HepG2 (cell line): ENCODE results near the gene DDX49. TPM values are rescaled to one million over a fixed set of nuclear protein-coding genes. Genes with fewer than 3 reads are reported as not detected.
A peak's percentile ranks its signal among the peaks of the same experiment; 100 is the strongest.

Experiments
- ATAC-seq: fragments of 200-7000 bp; cut with Tn5 transposase; 3 replicates; pipeline ENCODE4 v1.9.1; 2020; ENCODE audit warnings: mild to moderate bottlenecking, moderate library complexity
- BruUV-seq: library from RNA; stranded (reverse); fragments of 400-500 nt; replicated peaks from 2 replicates; lab custom pipeline; 2021; lab: Mats Ljungman, UMichigan
- CTCF ChIA-PET: fragments of 300-600 bp; formaldehyde crosslinking; extraction: SDS; loops from one replicate; lab custom pipeline; 2021; ENCODE audit warnings: low total read pairs, inconsistent platforms, low intra/inter-chr PET ratio; lab: Yijun Ruan, JAX
- POLR2A ChIA-PET: fragments of 350-600 bp; sonication (Branson Sonifier 250); formaldehyde crosslinking; loops from one replicate; lab custom pipeline; 2020; ENCODE audit warnings: antibody characterized with exemption, inconsistent platforms; lab: Yijun Ruan, JAX
- DNase-seq: peaks from one replicate; pipeline ENCODE4 v3.0.0-alpha.2; 2015; ENCODE audit warnings: low spot score
- FAIRE-seq: peaks from 3 replicates; lab custom pipeline; 2011; peaks lifted over from hg19 to GRCh38; lab: Jason Lieb, UNC
- H2AFZ ChIP-seq: one replicate; pipeline ENCODE4 v1.6.1; 2011; ENCODE audit warnings: low read length, inconsistent platforms
- H3K27ac ChIP-seq: fragments of 300-600 bp; 3 replicates; pipeline ENCODE4 v1.8.0; 2011; ENCODE audit warnings: mixed run types, mild to moderate bottlenecking, mixed read lengths, low read length, inconsistent platforms; ENCODE audit not compliant: insufficient read depth; ENCODE audit errors: extremely low read length
- H3K27me3 ChIP-seq, 2 experiments: fragments of 200-600 bp in 1 of 2; 2 replicates in 1 of 2; 3 replicates in 1 of 2; pipeline versions ENCODE4 v1.6.0 to v1.8.0; 2011; ENCODE audit warnings: low read length in 2 of 2, mild to moderate bottlenecking in 2 of 2, moderate library complexity in 2 of 2, inconsistent platforms in 1 of 2; ENCODE audit not compliant: insufficient read depth in 2 of 2, control insufficient read depth in 1 of 2
- H3K36me3 ChIP-seq, 2 experiments: fragments of 200-600 bp in 1 of 2; replicated peaks in 1 of 2; 2 replicates in 1 of 2; 3 replicates in 1 of 2; pipeline versions ENCODE4 v1.5.1 to v1.8.0; 2011; ENCODE audit warnings: low read length in 2 of 2, inconsistent platforms in 1 of 2; ENCODE audit not compliant: insufficient read depth in 2 of 2, control insufficient read depth in 1 of 2
- H3K4me1 ChIP-seq: 2 replicates; pipeline ENCODE4 v1.5.1; 2012; ENCODE audit warnings: low read length, inconsistent platforms; ENCODE audit not compliant: insufficient read depth
- H3K4me2 ChIP-seq: 2 replicates; pipeline ENCODE4 v1.6.0; 2011; ENCODE audit warnings: low read depth, low read length, inconsistent platforms
- H3K4me3 ChIP-seq, 3 experiments: fragments of 200-600 bp in 1 of 3; sonication (generic), shearing (Covaris generic) in 1 of 3; replicated peaks in 1 of 3; 2 replicates each; pipeline ENCODE4 v1.5.1; 2011 to 2016; ENCODE audit warnings: low read length in 3 of 3, inconsistent platforms in 2 of 3, low read depth in 2 of 3, mild to moderate bottlenecking in 2 of 3, control low read depth in 1 of 3, mixed read lengths in 1 of 3; ENCODE audit not compliant: insufficient read depth in 1 of 3
- H3K79me2 ChIP-seq: one replicate; pipeline ENCODE4 v1.6.1; 2011; ENCODE audit warnings: low read length, inconsistent platforms; ENCODE audit not compliant: insufficient read depth
- H3K9ac ChIP-seq: 2 replicates; pipeline ENCODE4 v1.6.0; 2011; ENCODE audit warnings: mild to moderate bottlenecking, low read depth, low read length, inconsistent platforms; ENCODE audit not compliant: insufficient read depth
- H3K9me3 ChIP-seq: 2 replicates; pipeline ENCODE4 v1.5.1; 2012; ENCODE audit warnings: mild to moderate bottlenecking, low read length
- H4K20me1 ChIP-seq: 2 replicates; pipeline ENCODE4 v1.6.0; 2011; ENCODE audit warnings: inconsistent platforms, mild to moderate bottlenecking, low read length, moderate library complexity; ENCODE audit not compliant: insufficient read depth
- NR2F2 ChIP-seq: IDR thresholded peaks from 2 replicates; pipeline ENCODE4 v1.6.1; 2012; ENCODE audit warnings: low read depth, inconsistent platforms, borderline replicate concordance
- PHF21A ChIP-seq: sonication (generic); formaldehyde crosslinking; IDR thresholded peaks from 2 replicates; pipeline ENCODE4 v1.5.0; 2020; ENCODE audit warnings: mild to moderate bottlenecking, missing genetic modification reagents
- SP1 ChIP-seq, 2 experiments: fragments of 450-650 bp in 1 of 2; sonication (generic) in 1 of 2; formaldehyde crosslinking in 1 of 2; IDR thresholded peaks; 2 replicates each; pipeline versions ENCODE4 v1.4.0 to v1.6.1; 2016 to 2020; ENCODE audit warnings: missing genetic modification reagents in 1 of 2
- ZFX ChIP-seq: sonication (generic); formaldehyde crosslinking; IDR thresholded peaks from 2 replicates; pipeline ENCODE4 v1.4.0; 2020; ENCODE audit warnings: mild to moderate bottlenecking, low read depth, missing genetic modification reagents, moderate library complexity
- ZNF205 ChIP-seq: IDR thresholded peaks from 2 replicates; pipeline ENCODE4 v1.6.1; 2018; ENCODE audit warnings: missing biosample characterization, missing genetic modification reagents
- ZNF460 ChIP-seq: sonication (generic); formaldehyde crosslinking; IDR thresholded peaks from 2 replicates; pipeline ENCODE4 v1.5.1; 2020; ENCODE audit warnings: missing genetic modification reagents, mild to moderate bottlenecking, borderline replicate concordance
- ZNF792 ChIP-seq: IDR thresholded peaks from 2 replicates; pipeline ENCODE4 v1.6.1; 2016
- WGBS: methylation state at CpG from one replicate; pipeline ENCODE4 v1.1.6; 2017; ENCODE audit warnings: low lambda C conversion rate; 5-methylcytosine and 5-hydroxymethylcytosine counted together
- in situ Hi-C: cut with HindIII; loops from 2 replicates; pipeline ENCODE4 v1.10.0; 2017; ENCODE audit warnings: low pct_unique_long_range_greater_than_20kb; ENCODE audit not compliant: extremely low pct_ligation_motif_present
- intact Hi-C: fragments of 100-400 bp; cut with micrococcal nuclease; formaldehyde crosslinking; loops from one replicate; pipeline ENCODE4 v1.10.0; 2022; ENCODE audit not compliant: unreplicated experiment
- polyA plus RNA-seq, 8 experiments: library from polyadenylated mRNA; depleted of rRNA in 3 of 8; stranded (reverse) in 7 of 8; unstranded in 1 of 8; fragments of >200 nt; fragmentation: Illumina TruSeq in 4 of 8; extraction: Trizol in 4 of 8; gene quantifications; 2 replicates each; pipeline versions ENCODE4 v1.2.1 to v1.2.3, GENCODE V29; 2011 to 2016; ENCODE audit warnings: low read depth in 4 of 8, missing spikeins in 1 of 8, mixed read lengths in 1 of 8; ENCODE audit not compliant: insufficient read depth in 1 of 8
- total RNA-seq, 5 experiments: library from RNA; depleted of rRNA; stranded (reverse); fragments of >200 nt; fragmentation: Illumina TruSeq; extraction: Trizol; gene quantifications; 2 replicates each; pipeline ENCODE4 v1.2.3, GENCODE V29; 2016; ENCODE audit warnings: low read depth in 1 of 5
- TF ChIP-seq, protein P1 (sequence below): sonication (generic); formaldehyde crosslinking; IDR thresholded peaks from 2 replicates; pipeline ENCODE4 v1.5.0; 2020; ENCODE audit warnings: mild to moderate bottlenecking, missing genetic modification reagents
- TF ChIP-seq, protein P2 (sequence below): sonication (generic); formaldehyde crosslinking; conservative IDR thresholded peaks from 2 replicates; pipeline ENCODE4 v1.4.0; 2020; ENCODE audit warnings: missing genetic modification reagents
- TF ChIP-seq, protein P3 (sequence below): sonication (generic); formaldehyde crosslinking; conservative IDR thresholded peaks from 2 replicates; pipeline ENCODE4 v1.5.0; 2020; ENCODE audit warnings: missing genetic modification reagents

DDX49 gene
- total and polyA plus RNA-seq, 2 of the 13 experiments (the other 11 are each of a cell fraction or from before 2014, with no cell fraction given), result 27.0 to 46.2 TPM

DNA sequence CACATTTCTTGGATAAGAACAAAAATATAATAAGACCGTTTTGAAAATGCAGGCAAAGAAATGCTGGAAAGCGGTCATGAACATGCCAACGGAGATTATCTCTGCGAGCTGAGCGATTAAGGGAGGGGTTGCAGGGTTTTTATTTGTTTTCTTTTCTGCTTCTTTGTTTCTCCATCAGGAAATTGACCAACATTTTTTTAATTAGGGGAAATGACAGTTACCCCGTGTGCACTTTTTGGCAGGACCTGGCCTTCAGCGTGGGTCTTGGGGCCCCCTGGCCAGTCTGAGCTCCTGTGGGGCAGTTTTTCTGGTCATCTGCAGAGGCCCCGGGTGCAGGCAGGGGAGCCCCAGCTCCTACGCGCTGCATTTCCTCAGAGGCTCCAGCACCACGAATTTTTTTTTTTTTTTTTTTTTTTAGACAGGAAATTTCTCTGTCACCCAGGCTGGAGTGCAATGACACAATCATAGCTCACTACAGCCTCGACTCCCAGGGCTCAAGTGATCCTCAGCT lies 52.8 kb downstream of the DDX49 start (continued):
- TF ChIP-seq, protein P1, sequence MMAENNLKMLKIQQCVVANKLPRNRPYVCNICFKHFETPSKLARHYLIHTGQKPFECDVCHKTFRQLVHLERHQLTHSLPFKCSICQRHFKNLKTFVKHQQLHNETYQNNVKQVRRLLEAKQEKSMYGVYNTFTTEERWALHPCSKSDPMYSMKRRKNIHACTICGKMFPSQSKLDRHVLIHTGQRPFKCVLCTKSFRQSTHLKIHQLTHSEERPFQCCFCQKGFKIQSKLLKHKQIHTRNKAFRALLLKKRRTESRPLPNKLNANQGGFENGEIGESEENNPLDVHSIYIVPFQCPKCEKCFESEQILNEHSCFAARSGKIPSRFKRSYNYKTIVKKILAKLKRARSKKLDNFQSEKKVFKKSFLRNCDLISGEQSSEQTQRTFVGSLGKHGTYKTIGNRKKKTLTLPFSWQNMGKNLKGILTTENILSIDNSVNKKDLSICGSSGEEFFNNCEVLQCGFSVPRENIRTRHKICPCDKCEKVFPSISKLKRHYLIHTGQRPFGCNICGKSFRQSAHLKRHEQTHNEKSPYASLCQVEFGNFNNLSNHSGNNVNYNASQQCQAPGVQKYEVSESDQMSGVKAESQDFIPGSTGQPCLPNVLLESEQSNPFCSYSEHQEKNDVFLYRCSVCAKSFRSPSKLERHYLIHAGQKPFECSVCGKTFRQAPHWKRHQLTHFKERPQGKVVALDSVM (CRISPR knock-in tag), result peak; percentile 35; the same call in 1 of the 2 replicates

DNA sequence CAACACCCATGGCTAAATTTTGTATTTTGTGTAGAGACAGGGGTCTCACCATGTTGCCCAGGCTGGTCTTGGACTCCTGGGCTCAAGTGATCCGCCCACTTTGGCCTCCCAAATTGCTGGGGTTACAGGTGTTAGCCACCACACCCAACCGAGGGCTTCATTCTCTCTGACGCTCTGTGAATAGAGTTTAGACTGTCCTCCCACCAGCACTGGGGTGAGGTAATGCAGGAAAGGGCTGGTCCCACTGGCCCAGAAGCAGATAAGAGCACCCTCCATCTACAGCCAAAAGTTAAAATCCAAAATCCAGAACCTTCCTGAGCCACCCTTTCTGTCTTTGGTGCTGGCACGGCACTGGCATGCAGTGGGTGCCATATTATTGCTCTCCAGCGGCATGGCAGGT lies 53.3 kb downstream of the DDX49 start:
- H3K27ac ChIP-seq, result no peak overlapping the region
- WGBS, result 48% methylated on average over 4 of the region's 5 CpGs
- no peaks in the 10 kb centered on the region for H3K36me3 ChIP-seq
- in situ Hi-C loops (no loop called here), intact Hi-C loops (no loop called here)
- DNase-seq (no peak), FAIRE-seq (no peak), ATAC-seq (no peak; the same call in 2 of the 3 replicates)
- POLR2A ChIA-PET, result interaction anchor here (0.7 kb wide), 1 partner anchor 20 kb away, joined by 3 read pairs; no protein-coding TSS in a partner anchor
- H3K9me3 ChIP-seq, result no peaks in the 10 kb centered on the region
- no peaks in the 10 kb centered on the region for H4K20me1 ChIP-seq
- H3K4me3 ChIP-seq, result no peak overlapping the region
- TF ChIP-seq ZNF460 (CRISPR knock-in tag) (peak; percentile 72; the same call in 1 of the 2 replicates), ZNF792 (CRISPR knock-in tag) (no peak)
- peaks cover 65% of the 10 kb centered on the region for H3K4me1 ChIP-seq
- no peak overlapping the region for H3K9ac ChIP-seq
- H2AFZ ChIP-seq, result no peak overlapping the region
- H3K4me2 ChIP-seq, result no peak overlapping the region
- no peaks in the 10 kb centered on the region for H3K27me3 ChIP-seq
- no TSS peak for BruUV-seq
- CTCF ChIA-PET, result no interaction called here
- no peaks in the 10 kb centered on the region for H3K79me2 ChIP-seq

DNA sequence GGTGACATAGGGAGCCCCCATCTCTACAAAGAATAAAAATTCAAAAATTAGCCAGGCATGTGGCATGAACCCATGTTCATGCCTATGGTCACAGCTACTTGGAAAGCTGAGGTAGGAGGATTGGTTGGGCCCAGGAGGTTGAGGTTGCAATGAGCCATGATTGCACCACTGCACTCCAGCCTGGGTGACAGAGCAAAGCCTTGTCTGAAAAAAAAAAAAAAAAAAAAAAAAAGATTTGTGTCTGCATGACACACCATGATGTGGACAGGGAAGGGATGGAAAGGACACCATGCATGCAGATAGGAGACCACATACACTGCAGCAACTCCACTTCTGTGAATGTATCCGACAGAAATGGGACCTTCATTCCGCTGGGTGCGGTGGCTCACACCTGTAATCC lies 55.5 kb downstream of the DDX49 start:
- POLR2A ChIA-PET, result no interaction called here
- TF ChIP-seq SP1 (IDR thresholded peaks at IDR 0.05) (no peak), SP1 (CRISPR knock-in tag; IDR thresholded peaks at IDR 0.05) (no peak), PHF21A (CRISPR knock-in tag) (no peak), ZFX (CRISPR knock-in tag) (no peak), ZNF205 (no peak), NR2F2 (no peak)
- TF ChIP-seq, protein P2, sequence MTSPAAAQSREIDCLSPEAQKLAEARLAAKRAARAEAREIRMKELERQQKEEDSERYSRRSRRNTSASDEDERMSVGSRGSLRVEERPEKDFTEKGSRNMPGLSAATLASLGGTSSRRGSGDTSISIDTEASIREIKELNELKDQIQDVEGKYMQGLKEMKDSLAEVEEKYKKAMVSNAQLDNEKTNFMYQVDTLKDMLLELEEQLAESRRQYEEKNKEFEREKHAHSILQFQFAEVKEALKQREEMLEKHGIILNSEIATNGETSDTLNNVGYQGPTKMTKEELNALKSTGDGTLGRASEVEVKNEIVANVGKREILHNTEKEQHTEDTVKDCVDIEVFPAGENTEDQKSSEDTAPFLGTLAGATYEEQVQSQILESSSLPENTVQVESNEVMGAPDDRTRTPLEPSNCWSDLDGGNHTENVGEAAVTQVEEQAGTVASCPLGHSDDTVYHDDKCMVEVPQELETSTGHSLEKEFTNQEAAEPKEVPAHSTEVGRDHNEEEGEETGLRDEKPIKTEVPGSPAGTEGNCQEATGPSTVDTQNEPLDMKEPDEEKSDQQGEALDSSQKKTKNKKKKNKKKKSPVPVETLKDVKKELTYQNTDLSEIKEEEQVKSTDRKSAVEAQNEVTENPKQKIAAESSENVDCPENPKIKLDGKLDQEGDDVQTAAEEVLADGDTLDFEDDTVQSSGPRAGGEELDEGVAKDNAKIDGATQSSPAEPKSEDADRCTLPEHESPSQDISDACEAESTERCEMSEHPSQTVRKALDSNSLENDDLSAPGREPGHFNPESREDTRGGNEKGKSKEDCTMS (CRISPR knock-in tag), result no peak
- TF ChIP-seq, protein P3, sequence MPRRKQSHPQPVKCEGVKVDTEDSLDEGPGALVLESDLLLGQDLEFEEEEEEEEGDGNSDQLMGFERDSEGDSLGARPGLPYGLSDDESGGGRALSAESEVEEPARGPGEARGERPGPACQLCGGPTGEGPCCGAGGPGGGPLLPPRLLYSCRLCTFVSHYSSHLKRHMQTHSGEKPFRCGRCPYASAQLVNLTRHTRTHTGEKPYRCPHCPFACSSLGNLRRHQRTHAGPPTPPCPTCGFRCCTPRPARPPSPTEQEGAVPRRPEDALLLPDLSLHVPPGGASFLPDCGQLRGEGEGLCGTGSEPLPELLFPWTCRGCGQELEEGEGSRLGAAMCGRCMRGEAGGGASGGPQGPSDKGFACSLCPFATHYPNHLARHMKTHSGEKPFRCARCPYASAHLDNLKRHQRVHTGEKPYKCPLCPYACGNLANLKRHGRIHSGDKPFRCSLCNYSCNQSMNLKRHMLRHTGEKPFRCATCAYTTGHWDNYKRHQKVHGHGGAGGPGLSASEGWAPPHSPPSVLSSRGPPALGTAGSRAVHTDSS (CRISPR knock-in tag), result no peak

More for the DNA sequence above, 55.5 kb downstream of the DDX49 start:
- intact Hi-C loops, result no loop called here
- Histone ChIP-seq H3K27me3 (no peaks in the 10 kb centered on the region), H2AFZ (no peak overlapping the region), H3K4me1 (peaks cover 60% of the 10 kb centered on the region), H3K4me2 (no peak overlapping the region), H3K27ac (no peak overlapping the region), H3K9ac (no peak overlapping the region), H3K4me3 (no peak overlapping the region), H3K9me3 (no peaks in the 10 kb centered on the region), H3K36me3 (no peaks in the 10 kb centered on the region), H3K79me2 (no peaks in the 10 kb centered on the region), H4K20me1 (no peaks in the 10 kb centered on the region)
- 87% methylated on average over 3 of the region's 3 CpGs for WGBS
- BruUV-seq, result no TSS peak
- DNase-seq, result no peak
- no peak for FAIRE-seq
- ATAC-seq, result no peak
- CTCF ChIA-PET, result no interaction called here
- in situ Hi-C loops, result no loop called here
